ENCODE measurements around the gene GSTO2. TPM values are rescaled to one million over a fixed set of nuclear protein-coding genes. Genes with fewer than 3 reads are reported as not detected.

GSTO2 gene
- total RNA-seq, 2 experiments from 2014 or later = 1.6 TPM

DNA sequence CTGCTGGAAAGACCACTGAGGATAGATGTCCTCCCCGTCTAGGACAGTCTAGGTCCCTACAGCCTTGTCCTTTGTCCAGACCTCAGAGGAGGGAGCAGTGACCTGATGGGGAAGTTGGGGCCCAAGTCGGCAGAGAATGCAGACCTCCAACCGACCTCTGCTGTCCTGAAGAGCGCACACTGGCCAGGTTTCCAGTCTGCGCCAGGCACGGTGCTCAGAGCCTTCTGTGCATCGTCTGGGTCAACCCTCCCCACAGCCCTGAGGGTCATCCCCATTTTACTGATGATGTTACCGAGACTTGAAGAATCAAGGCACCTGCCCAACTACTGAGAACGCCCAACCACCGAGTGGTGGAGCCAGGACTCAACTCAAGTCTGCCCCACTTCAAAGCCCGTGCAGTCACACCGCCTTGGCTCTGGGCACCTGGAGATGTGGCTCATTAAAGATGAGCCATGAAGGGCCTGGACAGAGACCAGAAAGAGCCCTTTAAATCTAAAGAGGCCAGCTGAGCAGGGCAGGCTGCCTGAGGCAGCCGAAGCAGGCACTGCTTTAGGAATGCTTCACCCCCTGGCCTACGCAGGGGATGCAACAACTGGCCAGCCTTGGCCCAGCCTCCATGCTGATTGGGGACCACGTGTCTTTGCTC, 64.9 kb downstream of the GSTO2 start:
- Histone ChIP-seq H3K79me2 (ENCODE audit: insufficient read depth, low read depth, low read length) (peaks cover 89% of the 10 kb centered on the region), H3K9me3 (ENCODE audit: low read length) (no peaks in the 10 kb centered on the region), H2AFZ (ENCODE audit: low read length) (no peak overlapping the region), H3K9me2 (ENCODE audit: insufficient read depth, low read length) (no peaks in the 10 kb centered on the region), H3K36me3 (ENCODE audit: insufficient read depth, low read length) (peaks cover 43% of the 10 kb centered on the region), H4K20me1 (ENCODE audit: insufficient read depth, low read length) (peaks cover 55% of the 10 kb centered on the region), H3K27ac (ENCODE audit: low read depth, low read length, poor library complexity, severe bottlenecking) (no peak overlapping the region), H3K4me1 (ENCODE audit: insufficient read depth, low read length, poor library complexity, severe bottlenecking) (peaks cover 56% of the 10 kb centered on the region), H3K4me2 (ENCODE audit: low read length) (peak overlapping the region; percentile 40; the same call in 1 of the 2 replicates), H3K4me3 (ENCODE audit: low read depth, low read length, poor library complexity, severe bottlenecking) (no peak overlapping the region)
- DNase-seq (ENCODE audit: low spot score) = no peak
- POLR2A ChIA-PET = interaction anchor here (1.6 kb wide), 1 partner anchor 12 kb away, joined by 7 read pairs; no protein-coding TSS in a partner anchor
- CTCF ChIA-PET (ENCODE audit: unreplicated experiment) = no interaction called here
- no peak for TF ChIP-seq EZH2phosphoT487 (IDR thresholded peaks at IDR 0.05; ENCODE audit: borderline replicate concordance, low read depth, low read length)
- TF ChIP-seq, protein P1, sequence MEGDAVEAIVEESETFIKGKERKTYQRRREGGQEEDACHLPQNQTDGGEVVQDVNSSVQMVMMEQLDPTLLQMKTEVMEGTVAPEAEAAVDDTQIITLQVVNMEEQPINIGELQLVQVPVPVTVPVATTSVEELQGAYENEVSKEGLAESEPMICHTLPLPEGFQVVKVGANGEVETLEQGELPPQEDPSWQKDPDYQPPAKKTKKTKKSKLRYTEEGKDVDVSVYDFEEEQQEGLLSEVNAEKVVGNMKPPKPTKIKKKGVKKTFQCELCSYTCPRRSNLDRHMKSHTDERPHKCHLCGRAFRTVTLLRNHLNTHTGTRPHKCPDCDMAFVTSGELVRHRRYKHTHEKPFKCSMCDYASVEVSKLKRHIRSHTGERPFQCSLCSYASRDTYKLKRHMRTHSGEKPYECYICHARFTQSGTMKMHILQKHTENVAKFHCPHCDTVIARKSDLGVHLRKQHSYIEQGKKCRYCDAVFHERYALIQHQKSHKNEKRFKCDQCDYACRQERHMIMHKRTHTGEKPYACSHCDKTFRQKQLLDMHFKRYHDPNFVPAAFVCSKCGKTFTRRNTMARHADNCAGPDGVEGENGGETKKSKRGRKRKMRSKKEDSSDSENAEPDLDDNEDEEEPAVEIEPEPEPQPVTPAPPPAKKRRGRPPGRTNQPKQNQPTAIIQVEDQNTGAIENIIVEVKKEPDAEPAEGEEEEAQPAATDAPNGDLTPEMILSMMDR (conservative IDR thresholded peaks at IDR 0.05; ENCODE audit: low read length) = no peak
- no TSS peak for BruUV-seq (replicated peaks)
- intact Hi-C loops (cut with micrococcal nuclease; ENCODE audit: unreplicated experiment) = no loop called here

DNA sequence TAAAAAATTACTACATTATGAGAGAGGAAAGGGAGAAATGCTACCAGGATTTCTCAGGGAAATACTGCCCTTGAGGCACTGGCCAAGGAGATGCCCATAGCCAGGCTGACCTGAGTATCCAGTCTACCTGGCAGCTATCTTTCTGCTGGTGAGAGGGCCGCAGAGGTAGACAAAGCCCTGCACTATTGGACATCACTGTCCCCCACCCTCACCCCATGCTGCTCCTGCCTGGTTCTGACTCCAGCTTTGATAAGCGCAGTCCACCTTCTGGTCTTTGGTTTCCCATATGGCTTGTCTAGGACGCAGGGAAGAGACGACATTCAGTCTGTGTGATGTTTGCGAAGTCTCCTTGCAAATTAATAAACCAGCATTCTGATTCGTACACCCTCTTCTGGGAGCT, 65.6 kb downstream of the GSTO2 start:
- peaks cover 82% of the 10 kb centered on the region for H3K79me2 ChIP-seq (ENCODE audit: insufficient read depth, low read depth, low read length)
- peaks cover 49% of the 10 kb centered on the region for H4K20me1 ChIP-seq (ENCODE audit: insufficient read depth, low read length)
- CTCF ChIA-PET (ENCODE audit: unreplicated experiment) = interaction anchor here (1.8 kb wide), 1 partner anchor 28 kb away, joined by 6 read pairs; no protein-coding TSS in a partner anchor
- no peak for DNase-seq (ENCODE audit: low spot score)
- peaks cover 40% of the 10 kb centered on the region for H3K36me3 ChIP-seq (ENCODE audit: insufficient read depth, low read length)
- H2AFZ ChIP-seq (ENCODE audit: low read length) = no peak overlapping the region
- H3K27ac ChIP-seq (ENCODE audit: low read depth, low read length, poor library complexity, severe bottlenecking) = no peak overlapping the region
- no peaks in the 10 kb centered on the region for H3K9me3 ChIP-seq (ENCODE audit: low read length)
- peaks cover 55% of the 10 kb centered on the region for H3K4me1 ChIP-seq (ENCODE audit: insufficient read depth, low read length, poor library complexity, severe bottlenecking)
- POLR2A ChIA-PET = interaction anchor here (0.8 to 1.6 kb wide), 3 partner anchors 13 to 41 kb away, joined by 3 to 7 read pairs (median 4); no protein-coding TSS in a partner anchor
- H3K4me3 ChIP-seq (ENCODE audit: low read depth, low read length, poor library complexity, severe bottlenecking) = no peak overlapping the region
- no peaks in the 10 kb centered on the region for H3K9me2 ChIP-seq (ENCODE audit: insufficient read depth, low read length)
- intact Hi-C loops (cut with micrococcal nuclease; ENCODE audit: unreplicated experiment) = no loop called here
- no peak overlapping the region for H3K4me2 ChIP-seq (ENCODE audit: low read length)
- no TSS peak for BruUV-seq (replicated peaks)
- no peak for TF ChIP-seq EZH2phosphoT487 (IDR thresholded peaks at IDR 0.05; ENCODE audit: borderline replicate concordance, low read depth, low read length)
- TF ChIP-seq, protein P1 (conservative IDR thresholded peaks at IDR 0.05; ENCODE audit: low read length) = no peak
